Neural progenitor cell (in vitro differentiated cells): ENCODE data around the gene USP32. TPM values are rescaled to one million over a fixed set of nuclear protein-coding genes. Genes with fewer than 3 reads are reported as not detected.

Source experiments
- DNase-seq: peaks from one replicate; pipeline ENCODE4 v3.0.0-alpha.2; 2016; ENCODE audit warnings: low spot score
- H2AFZ ChIP-seq: fragments of 200-600 bp; sonication (generic); replicated peaks from 2 replicates; pipeline ENCODE4 v1.6.1; 2016; ENCODE audit warnings: antibody characterized with exemption
- H3F3A ChIP-seq: fragments of 200-600 bp; sonication (generic); 2 replicates; pipeline ENCODE4 v1.6.1; 2016; ENCODE audit warnings: antibody characterized with exemption, low read depth
- H3K27ac ChIP-seq: fragments of 200-600 bp; sonication (generic); 2 replicates; pipeline ENCODE4 v1.5.1; 2016; ENCODE audit warnings: mild to moderate bottlenecking
- H3K27me3 ChIP-seq: fragments of 200-600 bp; sonication (generic); 2 replicates; pipeline ENCODE4 v1.6.1; 2016; ENCODE audit warnings: mild to moderate bottlenecking, moderate library complexity
- H3K36me3 ChIP-seq: fragments of 200-600 bp; sonication (generic); 2 replicates; pipeline ENCODE4 v1.5.1; 2016
- H3K4me1 ChIP-seq: fragments of 200-600 bp; sonication (generic); 2 replicates; pipeline ENCODE4 v1.6.1; 2016; ENCODE audit warnings: mixed run types
- H3K4me2 ChIP-seq: fragments of 200-600 bp; sonication (generic); 2 replicates; pipeline ENCODE4 v1.6.1; 2016
- H3K4me3 ChIP-seq: fragments of 200-600 bp; sonication (generic); 2 replicates; pipeline ENCODE4 v1.5.1; 2016
- H3K79me2 ChIP-seq: fragments of 200-600 bp; sonication (generic); 2 replicates; pipeline ENCODE4 v1.6.1; 2016; ENCODE audit warnings: low read depth
- H3K9ac ChIP-seq: fragments of 200-600 bp; sonication (generic); 2 replicates; pipeline ENCODE4 v1.6.1; 2016
- H3K9me3 ChIP-seq: fragments of 200-600 bp; sonication (generic); 2 replicates; pipeline ENCODE4 v1.5.1; 2016; ENCODE audit warnings: low read depth
- H4K20me1 ChIP-seq: fragments of 200-600 bp; sonication (generic); 2 replicates; pipeline ENCODE4 v1.6.1; 2016; ENCODE audit warnings: low read depth
- H3K27ac Mint-ChIP-seq: 3 replicates; pipeline ENCODE4 v1.8.0; 2021; ENCODE audit warnings: mixed read lengths
- H3K27me3 Mint-ChIP-seq: 2 replicates; pipeline ENCODE4 v1.8.0; 2022; ENCODE audit warnings: low read depth, mild to moderate bottlenecking, inconsistent platforms, moderate library complexity, mixed read lengths; ENCODE audit not compliant: insufficient read depth
- H3K36me3 Mint-ChIP-seq: 3 replicates; pipeline ENCODE4 v1.8.0; 2021; ENCODE audit warnings: mixed read lengths
- H3K4me1 Mint-ChIP-seq: 3 replicates; pipeline ENCODE4 v1.8.0; 2021; ENCODE audit warnings: mixed read lengths
- H3K4me3 Mint-ChIP-seq: 3 replicates; pipeline ENCODE4 v1.8.0; 2021; ENCODE audit warnings: mild to moderate bottlenecking, moderate library complexity, mixed read lengths
- H3K9me3 Mint-ChIP-seq: 3 replicates; pipeline ENCODE4 v1.8.0; 2020; ENCODE audit warnings: mixed read lengths
- CTCF ChIP-seq: fragments of 200-600 bp; sonication (generic); IDR thresholded peaks from 2 replicates; pipeline ENCODE4 v1.5.1; 2017; ENCODE audit warnings: antibody characterized with exemption, mild to moderate bottlenecking
- EZH2 ChIP-seq: fragments of 200-600 bp; sonication (generic); IDR thresholded peaks from 2 replicates; pipeline ENCODE4 v1.6.1; 2017; ENCODE audit warnings: antibody characterized with exemption, mild to moderate bottlenecking, moderate library complexity
- EZH2phosphoT487 ChIP-seq: fragments of 200-600 bp; sonication (generic); IDR thresholded peaks from 2 replicates; pipeline ENCODE4 v1.6.1; 2017; ENCODE audit warnings: antibody characterized with exemption
- total RNA-seq: library from RNA; depleted of rRNA; stranded (reverse); fragments of >200 nt; gene quantifications from 2 replicates; pipeline ENCODE4 v1.2.3, GENCODE V29; 2015; ENCODE audit warnings: low replicate concordance

USP32 gene
- total RNA-seq, 1 donor from 2014 or later = 45.0 TPM

GRCh38 chr17:60352569-60352968, 39.4 kb downstream of the USP32 start:
- Mint-ChIP-seq H3K9me3 (no peaks in the 10 kb centered on the region), H3K36me3 (no peaks in the 10 kb centered on the region), H3K4me1 (no peaks in the 10 kb centered on the region), H3K4me3 (no peak overlapping the region), H3K27ac (no peak overlapping the region), H3K27me3 (peaks cover 2% of the 10 kb centered on the region)
- H4K20me1 ChIP-seq = peaks cover 14% of the 10 kb centered on the region
- no peak overlapping the region for H2AFZ ChIP-seq
- TF ChIP-seq EZH2 (no peak), EZH2phosphoT487 (no peak), CTCF (no peak)
- H3K27ac ChIP-seq = no peak overlapping the region
- no peaks in the 10 kb centered on the region for H3F3A ChIP-seq
- DNase-seq = no peak
- no peaks in the 10 kb centered on the region for H3K27me3 ChIP-seq
- H3K4me1 ChIP-seq = peaks cover 10% of the 10 kb centered on the region
- no peaks in the 10 kb centered on the region for H3K36me3 ChIP-seq
- no peak overlapping the region for H3K4me2 ChIP-seq
- no peak overlapping the region for H3K4me3 ChIP-seq
- H3K9me3 ChIP-seq = no peaks in the 10 kb centered on the region
- peaks cover 93% of the 10 kb centered on the region for H3K79me2 ChIP-seq
- H3K9ac ChIP-seq = no peak overlapping the region

- H3K4me2 ChIP-seq = no peak overlapping the region
- no peaks in the 10 kb centered on the region for H3K9me3 Mint-ChIP-seq
- H3K9ac ChIP-seq = no peak overlapping the region
- H3F3A ChIP-seq = no peaks in the 10 kb centered on the region
- H4K20me1 ChIP-seq = peaks cover 14% of the 10 kb centered on the region
- H3K27ac Mint-ChIP-seq = no peak overlapping the region
- no peak overlapping the region for H3K27ac ChIP-seq
- no peaks in the 10 kb centered on the region for H3K36me3 ChIP-seq
- peaks cover 89% of the 10 kb centered on the region for H3K79me2 ChIP-seq
- DNase-seq = no peak
- H3K4me1 ChIP-seq = peaks cover 10% of the 10 kb centered on the region
- TF ChIP-seq EZH2 (no peak), CTCF (no peak), EZH2phosphoT487 (no peak)
- H3K9me3 ChIP-seq = no peaks in the 10 kb centered on the region
- H3K4me1 Mint-ChIP-seq = no peaks in the 10 kb centered on the region
- H3K27me3 ChIP-seq = no peaks in the 10 kb centered on the region
- no peak overlapping the region for H2AFZ ChIP-seq
- peaks cover 2% of the 10 kb centered on the region for H3K27me3 Mint-ChIP-seq
- no peak overlapping the region for H3K4me3 Mint-ChIP-seq
- H3K4me3 ChIP-seq = no peak overlapping the region
- no peaks in the 10 kb centered on the region for H3K36me3 Mint-ChIP-seq
Measured at GRCh38 chr17:60352071-60352470, 39.9 kb downstream of the USP32 start.

GRCh38 chr17:60351012-60351695, 40.8 kb downstream of the USP32 start:
- no peak for TF ChIP-seq CTCF
- TF ChIP-seq EZH2phosphoT487 = no peak
- no peak for TF ChIP-seq EZH2
- Histone ChIP-seq H3K36me3 (no peaks in the 10 kb centered on the region), H3K9me3 (no peaks in the 10 kb centered on the region), H3K4me1 (peaks cover 10% of the 10 kb centered on the region), H3K27me3 (no peaks in the 10 kb centered on the region), H2AFZ (no peak overlapping the region), H4K20me1 (peaks cover 5% of the 10 kb centered on the region), H3K4me3 (no peak overlapping the region), H3K79me2 (peaks cover 89% of the 10 kb centered on the region), H3K9ac (no peak overlapping the region), H3F3A (peaks cover 3% of the 10 kb centered on the region), H3K4me2 (no peak overlapping the region), H3K27ac (no peak overlapping the region)
- no peaks in the 10 kb centered on the region for H3K9me3 Mint-ChIP-seq
- H3K27ac Mint-ChIP-seq = peak overlapping the region; percentile 53
- no peaks in the 10 kb centered on the region for H3K36me3 Mint-ChIP-seq
- H3K27me3 Mint-ChIP-seq = peaks cover 2% of the 10 kb centered on the region
- no peak for DNase-seq
- no peaks in the 10 kb centered on the region for H3K4me1 Mint-ChIP-seq
- no peak overlapping the region for H3K4me3 Mint-ChIP-seq
